NCI-H510A treated with DMSO at 0.1 percent for 48 hours (cell line): ENCODE data around the gene NAA16.
"Not testable (repeated sequence)": the region's sequence is repeated elsewhere in the genome, so short reads cannot be mapped to it uniquely, and the experiment has no call there.

Experiments used
- DNase-seq: peaks from one replicate; lab custom pipeline; 2025; lab: John Stamatoyannopoulos, UW

The NAA16 gene

DNA sequence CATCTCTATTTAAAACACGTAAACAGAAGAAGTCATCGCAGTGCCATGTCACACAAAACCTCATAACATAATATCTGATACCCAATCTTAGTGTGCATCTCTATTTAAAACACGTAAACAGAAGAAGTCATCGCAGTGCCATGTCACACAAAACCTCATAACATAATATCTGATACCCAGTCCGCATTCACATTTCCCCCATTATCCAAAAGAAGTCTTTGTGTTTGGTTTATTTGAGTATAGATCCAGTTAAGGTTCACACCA, 45.2 kb downstream of the NAA16 start:
- DNase-seq = not testable (repeated sequence)

DNA sequence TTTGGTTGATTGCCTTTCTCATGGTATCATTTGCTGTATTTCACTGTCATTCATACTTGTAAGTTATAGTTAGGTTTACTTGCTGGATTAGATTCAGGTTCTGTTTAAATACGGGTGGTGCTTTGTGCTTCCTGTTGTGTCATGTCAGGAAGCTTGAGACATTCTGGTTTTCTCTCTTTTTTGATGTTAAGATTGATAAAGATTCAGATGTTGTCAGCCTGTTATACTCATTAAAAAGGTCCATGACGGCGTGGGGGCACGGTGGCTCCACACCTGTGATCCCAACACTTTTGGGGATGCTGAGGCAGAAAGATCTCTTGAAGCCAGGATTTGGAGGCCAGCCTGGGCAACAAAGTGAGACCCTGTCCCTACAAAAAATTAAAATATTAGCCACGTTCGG, 45.7 kb downstream of the NAA16 start:
- no peak for DNase-seq

GRCh38 chr13:41361491-41361890, 50.4 kb downstream of the NAA16 start:
- no peak for DNase-seq

- no peak for DNase-seq
These were observed 53.0 kb downstream of the NAA16 start for GRCh38 chr13:41364043-41364442.

DNA sequence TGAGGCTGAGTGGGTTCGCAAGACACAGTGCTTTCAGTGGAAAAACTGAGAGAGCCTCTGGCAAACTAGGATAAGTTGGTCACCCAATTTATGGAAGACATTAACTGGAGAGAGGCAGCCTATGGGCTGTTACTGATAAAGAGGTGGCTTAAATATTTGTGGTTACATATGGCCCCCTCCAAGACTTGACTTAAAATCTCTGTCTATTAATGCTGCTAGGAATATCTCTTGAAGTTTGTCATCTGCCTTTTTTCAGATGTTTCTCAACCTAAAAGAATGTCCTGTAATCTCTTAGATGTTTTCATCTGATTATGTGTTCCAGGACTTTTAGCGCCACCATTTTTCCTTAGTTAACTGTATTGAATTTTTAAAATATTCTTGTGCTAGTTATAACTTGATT, 54.6 kb downstream of the NAA16 start:
- DNase-seq = no peak

DNA sequence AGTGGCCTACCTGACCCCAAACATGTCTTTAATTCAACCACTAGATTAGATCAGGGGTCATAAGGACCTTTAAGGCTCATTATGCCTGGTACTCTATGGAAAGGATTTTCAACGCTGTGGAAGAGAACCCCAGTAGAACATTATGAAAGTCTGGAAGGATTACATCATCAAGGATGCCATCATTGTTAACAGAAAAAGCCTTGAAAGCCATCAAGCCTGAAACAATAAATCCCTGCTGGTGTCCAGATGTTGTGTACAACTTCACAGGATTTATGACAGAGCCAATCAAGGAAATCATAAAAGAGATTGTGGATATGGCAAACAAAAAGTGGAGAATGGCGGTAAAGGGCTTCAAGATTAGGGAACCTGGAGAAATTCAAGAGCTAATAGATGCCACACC, 59.7 kb downstream of the NAA16 start:
- no peak for DNase-seq

- no peak for DNase-seq
These were observed 66.4 kb downstream of the NAA16 start for GRCh38 chr13:41377446-41377845.

GRCh38 chr13:41382431-41382830, 71.4 kb downstream of the NAA16 start:
- DNase-seq = no peak

DNA sequence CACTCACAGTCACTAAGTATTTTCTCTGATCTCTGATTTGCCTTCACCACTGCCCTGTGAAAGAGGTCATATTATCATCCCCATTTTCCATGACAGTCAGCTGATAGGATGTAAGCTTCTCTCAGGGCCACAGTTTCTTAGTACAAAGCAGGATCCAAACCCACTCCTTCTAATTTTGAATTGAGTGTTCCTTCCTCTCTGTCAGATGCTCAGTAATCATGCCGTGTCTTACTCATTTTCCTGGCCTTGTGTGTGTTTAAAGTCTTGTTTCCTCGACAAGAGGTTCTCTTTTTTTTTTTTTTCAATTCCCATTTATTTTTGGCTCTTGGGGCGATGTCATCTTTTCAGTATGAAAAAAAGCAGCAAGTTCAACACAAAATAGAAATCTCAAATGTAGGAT, 72.3 kb downstream of the NAA16 start:
- no peak for DNase-seq

DNA sequence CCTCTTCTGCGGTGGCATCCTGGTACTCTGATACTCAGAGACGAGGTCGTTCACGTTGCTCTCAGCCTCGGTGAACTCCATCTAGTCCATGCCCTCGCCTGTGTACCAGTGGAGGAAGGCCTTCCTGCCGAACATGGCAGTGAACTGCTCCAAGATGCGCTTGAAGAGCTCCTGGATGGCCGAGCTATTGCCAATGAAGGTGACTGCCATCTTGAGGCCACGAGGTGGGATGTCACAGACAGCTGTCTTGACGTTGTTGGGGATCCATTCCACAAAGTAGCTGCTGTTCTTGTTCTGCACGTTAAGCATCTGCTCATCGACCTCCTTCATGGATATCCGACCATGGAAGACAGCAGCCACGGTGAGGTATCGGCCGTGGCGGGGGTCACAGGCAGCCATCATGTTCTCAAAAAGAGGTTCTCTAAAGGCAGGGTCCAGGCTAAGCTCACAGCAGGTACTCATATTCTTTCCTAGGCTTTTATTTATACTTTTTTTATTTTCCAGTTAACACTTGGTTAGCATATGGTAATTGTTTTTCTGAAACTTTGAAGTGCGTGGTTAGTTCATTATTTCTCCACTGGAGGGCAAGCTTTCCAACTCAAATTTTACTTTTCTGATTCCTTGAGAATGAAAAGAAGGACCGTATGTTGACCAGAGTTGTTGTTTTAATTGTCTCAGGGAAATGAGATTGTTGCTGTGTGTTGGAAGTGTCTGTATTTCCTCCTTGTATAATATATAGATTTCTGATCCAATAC, 73.9 kb downstream of the NAA16 start:
- DNase-seq = no peak

DNA sequence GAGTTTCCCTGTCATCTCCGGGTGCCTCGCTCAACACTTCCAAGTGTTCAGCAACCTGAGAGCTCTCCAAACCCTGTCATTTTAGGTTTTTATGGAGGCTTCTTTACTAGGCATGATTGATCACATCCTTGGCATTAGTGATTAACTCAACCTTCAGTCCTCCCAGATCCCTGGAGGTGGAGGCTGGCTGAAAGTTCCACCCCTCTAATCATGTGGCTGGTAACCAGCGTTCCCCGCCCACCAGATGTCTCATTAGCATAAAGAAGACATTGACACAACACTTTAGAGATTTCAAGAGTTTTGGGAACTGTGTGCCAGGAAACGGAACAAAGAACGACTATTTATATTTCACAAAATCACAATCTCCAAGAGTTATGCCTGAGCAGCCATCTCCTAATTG, 75.1 kb downstream of the NAA16 start:
- no peak for DNase-seq

DNA sequence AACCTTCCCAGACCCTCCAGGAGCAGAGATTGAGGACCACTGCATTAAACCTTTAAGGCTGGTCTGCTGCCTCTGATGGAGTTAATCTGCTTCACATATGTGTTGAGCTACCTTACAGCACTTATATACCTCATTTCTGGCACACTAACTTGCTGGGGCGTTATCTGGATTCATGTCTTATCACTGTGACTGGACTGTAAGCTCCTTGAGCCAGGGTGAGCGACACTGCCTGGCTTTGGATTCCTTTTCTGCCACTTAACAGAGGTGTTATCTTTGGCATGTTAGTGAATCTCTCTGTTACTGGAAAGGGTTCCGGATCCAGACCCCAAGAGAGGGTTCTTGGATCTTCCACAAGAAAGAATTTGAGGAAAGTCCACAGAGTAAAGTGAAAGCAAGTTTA, 76.5 kb downstream of the NAA16 start:
- DNase-seq = no peak

DNA sequence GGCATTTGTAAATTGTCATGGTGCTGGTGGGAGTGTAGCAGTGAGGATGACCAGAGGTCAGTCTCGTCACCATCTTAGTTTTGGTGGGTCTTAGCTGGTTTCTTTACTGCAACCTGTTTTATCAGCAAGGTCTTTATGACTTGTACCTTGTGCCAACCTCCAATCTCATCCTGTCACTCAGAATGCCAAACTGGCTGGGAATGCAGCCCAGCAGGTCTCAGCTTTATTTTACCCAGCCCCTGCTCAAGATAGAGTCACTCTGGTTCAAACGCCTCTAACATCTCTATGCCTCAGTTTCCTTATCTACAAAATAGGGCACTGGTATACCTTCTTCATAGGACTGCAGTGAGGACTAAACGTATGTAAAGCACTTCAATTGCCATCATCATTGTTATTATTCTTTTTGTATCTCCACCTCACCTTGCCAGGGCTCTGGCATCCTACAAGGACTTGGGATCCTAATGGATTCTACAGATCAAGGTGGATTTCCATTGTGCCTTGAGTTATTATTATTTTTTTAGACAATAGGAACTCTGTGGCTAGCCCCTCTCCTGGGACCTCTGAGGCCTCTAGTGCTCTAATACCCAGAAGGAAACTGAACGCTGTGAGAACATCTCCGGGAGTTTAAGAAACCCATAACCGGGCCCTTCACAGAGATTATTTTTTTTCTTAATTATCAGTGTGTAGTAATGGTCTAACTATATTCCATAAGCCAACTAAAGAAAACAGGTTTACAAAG, 77.2 kb downstream of the NAA16 start:
- no peak for DNase-seq

DNA sequence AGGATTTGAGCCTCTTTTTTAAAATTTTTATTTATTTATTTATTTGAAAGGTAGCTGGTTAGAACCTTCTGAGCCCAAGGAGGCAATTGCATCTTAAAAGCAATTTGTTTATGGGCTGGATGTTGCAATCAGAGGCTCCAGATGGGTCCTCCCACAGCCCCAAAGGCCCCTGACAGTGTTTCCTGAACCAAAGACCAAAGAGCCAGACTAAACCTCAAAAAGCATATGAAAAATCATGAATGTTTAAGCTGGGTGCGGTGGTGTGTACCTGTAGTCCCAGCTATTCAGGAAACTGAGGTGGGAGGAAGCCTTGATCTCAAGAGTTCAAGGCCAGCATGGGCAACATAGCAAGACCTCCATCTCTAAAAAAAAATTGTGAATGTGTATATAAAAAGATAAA, 78.5 kb downstream of the NAA16 start:
- no peak for DNase-seq

DNA sequence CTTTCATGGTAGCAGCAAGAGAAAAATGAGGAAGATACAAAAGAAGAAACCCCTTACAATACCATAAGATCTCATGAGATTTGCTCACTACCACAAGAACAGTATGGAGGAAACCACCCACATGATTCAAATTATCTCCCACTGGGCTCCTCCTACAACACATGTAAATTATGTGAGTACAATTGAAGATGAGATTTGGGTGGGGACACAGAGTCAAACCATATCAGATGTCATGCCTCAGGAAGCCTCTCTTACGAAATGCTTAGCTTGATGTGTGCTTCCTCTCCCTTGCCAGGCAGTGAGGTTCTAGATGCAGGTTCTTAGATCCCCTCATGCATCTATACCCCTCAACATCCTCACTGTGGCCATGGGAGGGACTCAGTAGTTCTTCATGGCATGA, 83.1 kb downstream of the NAA16 start:
- DNase-seq = no peak

DNA sequence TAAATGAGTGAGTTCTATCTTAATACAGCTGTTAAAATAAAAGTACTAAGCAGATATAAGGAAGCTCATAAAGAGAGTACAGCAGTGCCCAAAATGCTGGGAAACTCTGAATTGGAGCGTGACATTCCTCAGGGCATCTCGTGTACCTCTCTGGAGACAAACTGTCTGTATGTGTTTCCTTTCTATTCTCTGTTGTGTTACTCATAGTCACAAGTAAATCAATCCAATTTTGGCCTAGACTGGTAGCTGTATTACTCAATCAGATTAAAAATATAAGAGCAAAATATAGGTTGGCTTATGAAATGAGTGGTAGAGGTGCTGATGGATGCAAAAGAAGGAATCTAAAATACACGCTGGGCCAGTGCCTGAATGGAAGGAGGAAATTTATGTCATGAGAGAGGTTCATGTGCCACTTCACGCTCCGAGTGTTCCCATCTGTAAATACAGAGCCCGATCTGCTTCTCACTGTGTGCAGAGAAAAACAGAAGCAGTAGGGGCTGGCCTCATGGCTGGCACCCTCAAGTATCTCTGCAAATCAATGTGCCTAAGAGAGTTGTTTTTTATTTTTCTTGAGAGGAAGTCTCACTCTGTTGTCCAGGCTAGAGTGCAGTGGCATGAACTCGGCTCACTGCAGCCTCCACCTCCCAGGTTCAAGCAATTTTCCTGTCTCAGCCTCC, 87.6 kb downstream of the NAA16 start:
- DNase-seq = no peak

DNA sequence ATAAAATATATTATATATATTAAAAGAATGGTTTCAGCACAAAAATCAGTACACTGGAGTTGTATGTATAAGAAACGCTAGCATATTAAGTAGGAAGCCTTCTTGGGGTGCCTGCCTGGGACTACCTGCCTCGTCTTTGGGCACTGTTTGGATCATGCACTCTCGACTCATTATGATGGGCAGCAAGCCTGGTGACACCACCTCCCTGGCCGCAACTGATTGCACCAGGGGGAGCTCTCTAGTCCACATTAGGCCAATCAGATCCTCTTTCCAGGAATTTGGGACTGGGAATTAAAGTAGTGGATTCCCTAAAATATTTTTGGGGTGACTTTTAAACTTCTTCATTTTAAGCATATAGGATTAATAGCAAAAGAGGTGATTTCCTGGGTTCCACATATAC, 90.3 kb downstream of the NAA16 start:
- DNase-seq = no peak

DNA sequence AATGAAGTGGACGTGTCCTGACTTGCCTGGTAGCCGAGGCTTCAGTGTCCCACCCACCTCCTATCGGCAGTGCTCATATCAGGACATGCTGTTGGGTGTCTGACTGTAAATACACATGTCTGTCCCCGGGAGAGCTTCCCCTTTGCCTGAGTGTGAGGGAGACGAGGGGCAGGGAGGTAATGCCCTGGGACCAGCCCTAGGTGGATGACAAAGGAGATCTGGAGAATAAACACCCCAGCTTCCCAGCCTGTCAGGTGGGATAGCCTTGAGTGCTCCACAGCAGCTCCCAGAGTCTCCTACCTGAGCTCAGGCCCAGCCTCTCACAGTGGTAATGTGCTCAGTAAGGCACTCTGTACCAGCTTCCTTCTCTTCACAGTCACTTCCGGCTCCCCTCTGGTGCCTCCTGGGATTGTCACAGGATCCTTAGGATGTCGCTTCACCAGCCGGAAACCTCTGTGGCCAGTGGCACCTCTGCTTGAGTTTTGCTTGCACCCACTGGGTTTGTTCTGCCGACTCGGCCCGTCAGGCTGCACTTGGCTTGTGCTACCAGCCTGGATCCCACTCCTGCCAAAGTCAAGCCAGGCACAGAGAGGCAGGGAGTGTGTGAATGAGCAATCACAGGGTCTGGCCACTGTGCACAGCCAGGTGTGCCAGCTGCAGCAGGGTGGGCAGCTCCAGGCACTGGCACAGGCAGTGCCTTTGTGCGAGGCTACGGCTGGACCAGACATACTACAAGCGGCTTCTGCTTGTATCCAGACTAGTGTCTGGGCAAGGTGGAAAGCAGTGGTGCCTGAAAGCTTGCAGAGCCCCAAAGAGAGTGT, 91.8 kb downstream of the NAA16 start:
- DNase-seq = no peak

- no peak for DNase-seq
These were observed 92.9 kb downstream of the NAA16 start for GRCh38 chr13:41403983-41404382.

- no peak for DNase-seq
These were observed 94.3 kb downstream of the NAA16 start for GRCh38 chr13:41405367-41405766.

DNA sequence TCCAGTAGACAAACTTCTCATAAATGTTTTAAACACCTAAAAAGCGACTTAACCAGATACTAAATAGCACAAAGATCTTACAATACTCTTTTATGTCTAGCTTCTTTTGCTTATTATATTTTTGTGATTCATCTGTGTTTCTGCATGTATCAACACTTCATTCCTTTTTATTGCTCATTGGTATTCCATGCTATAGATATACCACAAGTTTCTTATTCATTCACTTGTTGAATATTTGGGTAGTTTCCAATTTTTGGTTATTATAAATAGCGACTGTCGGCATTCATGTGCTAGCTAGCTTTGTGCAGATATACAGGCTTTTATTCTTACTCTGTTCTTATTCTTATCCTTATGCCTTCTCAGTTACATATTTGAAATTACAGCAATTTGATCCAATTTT, 96.3 kb downstream of the NAA16 start:
- DNase-seq = no peak

DNA sequence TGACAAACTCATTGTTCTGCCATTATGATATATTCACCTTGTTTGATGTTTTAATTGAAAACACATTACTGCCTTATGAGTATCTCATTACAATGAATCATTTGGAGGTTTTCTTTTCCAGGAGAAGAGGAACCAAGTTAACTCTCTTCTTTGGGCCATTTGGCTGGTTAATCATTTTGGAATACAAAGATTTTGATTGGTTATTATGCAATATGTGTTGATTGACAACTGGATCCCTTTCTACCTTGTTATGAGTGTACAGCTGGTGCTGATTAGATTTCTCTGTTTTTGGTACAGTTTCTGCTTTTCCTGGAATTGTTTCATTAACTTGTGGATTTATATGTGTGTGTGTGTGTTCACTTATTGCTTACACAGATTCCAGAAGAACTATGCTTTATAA, 97.1 kb downstream of the NAA16 start:
- DNase-seq = no peak

DNA sequence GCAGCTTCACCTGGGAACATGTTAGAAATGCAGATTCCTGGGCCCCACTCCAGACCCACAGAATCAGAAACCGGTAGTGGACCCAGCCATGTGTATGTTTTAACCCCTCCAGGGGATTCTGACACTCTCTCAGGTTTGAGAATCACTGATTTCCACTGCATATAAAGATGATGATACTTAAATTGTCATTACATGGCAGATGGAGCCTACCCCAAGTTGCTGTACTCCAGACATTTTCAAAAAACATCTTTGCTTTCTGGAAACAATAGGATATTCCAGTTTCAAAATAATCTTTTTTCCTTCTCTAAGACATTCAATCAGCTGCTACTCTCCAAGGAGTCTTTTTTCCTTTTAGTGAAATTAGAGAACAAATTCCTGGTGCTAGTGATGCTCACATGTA, 97.7 kb downstream of the NAA16 start:
- DNase-seq = no peak
